HG02623 (cell line): ENCODE data around the gene SLC2A6.

ENCODE experiments used
- ATAC-seq: cut with Tn5 transposase; IDR thresholded peaks from one replicate; pipeline ENCODE4 v1.9.1; 2021; ENCODE audit warnings: moderate library complexity; ENCODE audit not compliant: unreplicated experiment

The SLC2A6 gene

DNA sequence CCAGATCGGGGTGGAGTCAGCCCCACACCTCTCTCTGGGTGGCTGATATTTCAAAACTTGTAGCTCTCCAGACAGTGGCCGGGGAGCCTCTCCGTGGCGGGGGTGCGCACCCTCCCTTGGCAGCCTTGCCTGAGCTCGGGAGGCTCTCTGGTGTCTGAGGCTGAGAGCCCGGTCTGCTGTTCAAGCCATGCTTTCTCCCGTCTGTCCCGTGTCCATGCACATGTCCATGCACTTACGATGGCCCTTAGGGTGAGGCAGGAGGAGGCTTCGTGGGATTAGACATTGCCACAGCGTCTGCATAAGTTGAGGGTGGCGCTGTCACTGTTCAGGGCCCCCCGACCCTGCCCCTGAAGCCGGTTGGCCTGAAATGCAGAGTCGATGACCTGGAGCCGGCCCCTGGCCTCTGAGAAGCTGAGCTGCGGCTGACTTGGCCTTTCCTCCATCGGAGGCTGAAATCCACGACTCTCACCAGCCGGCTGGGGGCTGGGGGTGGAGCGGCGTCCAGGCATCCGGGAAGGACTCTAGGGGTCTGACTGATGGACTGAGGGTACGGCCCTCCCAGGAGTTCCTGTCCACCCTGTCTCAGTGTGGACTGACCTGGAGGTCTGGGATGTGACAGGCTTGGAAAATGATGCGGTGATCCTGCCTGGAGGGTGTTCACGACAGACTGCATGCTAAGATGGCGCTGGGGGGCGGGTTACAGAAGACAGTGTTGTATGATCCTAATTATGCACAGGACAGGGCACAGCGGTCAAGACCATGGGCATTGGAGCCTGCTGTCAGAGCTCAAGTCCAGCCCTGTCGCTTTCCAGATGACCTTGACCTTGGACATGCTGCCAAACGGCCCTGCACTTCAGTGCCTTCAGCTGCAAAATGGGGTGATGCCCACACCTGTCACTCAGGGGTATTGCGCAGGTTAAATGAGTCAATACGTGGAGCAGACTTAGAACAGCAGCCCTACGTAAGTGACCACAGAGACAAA, 18.3 kb upstream of the SLC2A6 start:
- ATAC-seq = no peak

GRCh38 chr9:133495327-133496293, 16.7 kb upstream of the SLC2A6 start:
- ATAC-seq = no peak

GRCh38 chr9:133494636-133495326, 15.9 kb upstream of the SLC2A6 start:
- ATAC-seq = no peak

- ATAC-seq = no peak
These were observed 15.1 kb upstream of the SLC2A6 start for GRCh38 chr9:133493845-133494540.

GRCh38 chr9:133493428-133493827, 14.5 kb upstream of the SLC2A6 start:
- ATAC-seq = no peak

GRCh38 chr9:133492061-133493021, 13.4 kb upstream of the SLC2A6 start:
- no peak for ATAC-seq

GRCh38 chr9:133491656-133491925, 12.7 kb upstream of the SLC2A6 start:
- no peak for ATAC-seq

DNA sequence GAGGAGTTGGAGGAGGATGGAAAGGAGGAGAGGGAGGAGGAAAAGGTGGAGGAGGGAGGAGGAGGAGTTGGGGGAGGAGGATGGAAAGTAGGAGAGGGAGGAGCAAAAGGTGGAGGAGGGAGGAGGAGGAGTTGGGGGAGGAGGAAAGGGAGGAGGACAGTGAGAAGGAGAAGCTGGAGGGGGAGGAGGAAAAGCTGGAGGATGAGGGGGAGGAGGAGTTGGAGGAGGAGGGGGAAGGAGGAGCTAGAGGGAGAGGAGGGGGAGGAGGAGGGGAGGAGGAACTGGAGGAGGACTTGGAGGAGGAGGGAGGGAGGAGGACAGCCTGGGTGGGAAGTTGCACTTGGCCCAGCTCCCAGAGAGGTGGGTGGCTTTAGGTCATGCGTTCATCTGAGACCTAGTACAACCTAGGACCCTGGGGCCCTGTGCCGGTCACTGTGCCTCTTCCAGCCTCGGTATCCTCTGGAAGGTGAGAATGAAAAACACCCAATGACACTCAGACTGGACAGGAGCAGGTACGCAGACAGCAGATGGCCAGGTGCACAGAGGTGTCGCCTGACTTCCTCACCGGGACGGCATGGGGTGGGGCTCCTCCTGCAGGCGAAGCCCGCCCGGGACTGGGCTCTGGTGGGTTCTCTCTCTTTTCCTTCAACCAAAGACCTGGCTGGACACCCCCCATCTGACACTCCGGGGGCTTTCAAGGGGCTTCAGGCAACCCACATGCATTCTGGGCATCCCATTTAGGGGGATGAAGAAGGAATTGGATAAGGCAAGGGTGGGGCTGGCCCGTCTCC, 12.2 kb upstream of the SLC2A6 start:
- no peak for ATAC-seq

- no peak for ATAC-seq
These were observed 11.3 kb upstream of the SLC2A6 start for GRCh38 chr9:133490201-133490681.

- ATAC-seq = no peak
These were observed 10.6 kb upstream of the SLC2A6 start for GRCh38 chr9:133489253-133490190.

GRCh38 chr9:133488686-133489252, 9.9 kb upstream of the SLC2A6 start:
- no peak for ATAC-seq

GRCh38 chr9:133487331-133487725, 8.4 kb upstream of the SLC2A6 start:
- no peak for ATAC-seq

DNA sequence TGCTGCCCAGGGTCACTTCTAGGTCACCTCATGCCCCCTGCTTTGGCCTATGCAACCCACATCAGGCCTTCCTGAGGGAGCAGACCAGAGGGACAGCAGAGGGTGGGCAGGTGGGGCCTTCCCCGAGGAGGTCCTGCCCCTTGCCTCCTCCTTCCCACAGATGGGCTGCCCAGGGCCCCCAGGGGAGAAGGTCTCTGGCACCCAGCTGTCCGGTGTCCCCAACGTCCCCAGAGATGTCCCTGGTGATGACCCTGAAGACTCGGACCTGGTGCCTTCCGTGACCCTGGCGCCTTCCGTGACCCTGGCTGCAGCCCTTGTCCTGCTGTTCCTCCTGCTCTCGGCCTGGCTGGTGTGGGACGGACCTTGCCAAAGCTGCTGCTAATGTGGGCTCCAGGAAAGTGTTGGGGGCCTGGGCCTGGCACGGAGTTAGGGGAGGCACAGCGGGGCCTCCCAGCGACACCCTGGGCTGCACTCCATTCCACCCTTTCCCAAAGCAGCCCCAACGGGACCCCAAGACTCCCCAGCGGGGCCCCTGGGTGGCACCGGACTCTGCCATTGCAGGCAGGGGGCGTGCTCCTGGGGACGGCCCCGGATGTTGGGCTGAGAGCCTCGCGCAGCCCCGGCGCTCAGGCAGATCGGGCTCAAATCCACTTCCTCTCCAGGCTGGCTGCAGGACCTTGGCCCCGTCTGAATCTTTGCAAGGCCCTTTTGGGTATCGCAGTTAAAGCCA, 6.8 kb upstream of the SLC2A6 start:
- ATAC-seq = peak; percentile 13

- ATAC-seq = no peak
These were observed 6.0 kb upstream of the SLC2A6 start for GRCh38 chr9:133484671-133485437.

DNA sequence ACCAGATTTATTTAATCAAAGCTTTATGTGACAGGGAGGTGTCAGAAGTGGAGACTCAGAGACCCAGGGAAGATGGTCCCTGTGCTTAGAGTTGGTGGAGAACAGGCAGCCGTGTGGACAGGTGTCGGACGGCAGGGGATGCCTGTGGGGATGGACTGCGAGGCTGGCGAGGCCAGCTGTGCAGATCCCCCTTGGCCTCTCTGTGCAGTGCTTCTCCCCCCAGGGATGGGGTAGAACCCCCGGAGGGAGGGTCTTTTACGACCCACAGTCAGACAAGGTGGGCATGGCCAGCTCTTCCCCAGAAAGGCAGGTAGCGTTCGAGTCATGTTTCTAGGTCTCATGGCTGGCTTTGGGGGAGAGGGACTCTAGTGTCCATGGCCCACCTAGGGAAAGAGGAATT, 4.7 kb upstream of the SLC2A6 start:
- no peak for ATAC-seq
